ENCODE data around the gene NMNAT2.
"Not testable (repeated sequence)": the region's sequence is repeated elsewhere in the genome, so short reads cannot be mapped to it uniquely, and the experiment has no call there.

NMNAT2 gene

DNA sequence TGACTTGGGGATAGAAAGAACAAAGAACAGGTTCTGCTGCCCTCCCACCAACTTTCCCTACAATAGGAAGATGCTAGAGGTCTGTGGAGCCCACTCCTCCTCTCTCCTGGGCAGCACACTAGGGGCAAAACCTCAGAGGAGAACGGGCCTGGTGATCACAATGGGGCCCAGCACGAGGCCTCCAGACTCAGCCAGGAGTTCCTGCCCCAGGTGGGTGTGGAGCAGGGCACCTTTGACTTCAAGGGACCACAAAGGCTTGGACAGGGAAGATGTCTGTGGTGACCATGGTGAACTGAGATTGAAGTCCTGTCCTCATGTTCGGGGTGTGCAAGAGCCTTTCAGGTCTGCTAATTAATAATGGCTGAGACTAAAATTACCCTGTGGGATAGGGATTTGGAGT, 143.3 kb downstream of the NMNAT2 start:
- TF ChIP-seq, protein P1, sequence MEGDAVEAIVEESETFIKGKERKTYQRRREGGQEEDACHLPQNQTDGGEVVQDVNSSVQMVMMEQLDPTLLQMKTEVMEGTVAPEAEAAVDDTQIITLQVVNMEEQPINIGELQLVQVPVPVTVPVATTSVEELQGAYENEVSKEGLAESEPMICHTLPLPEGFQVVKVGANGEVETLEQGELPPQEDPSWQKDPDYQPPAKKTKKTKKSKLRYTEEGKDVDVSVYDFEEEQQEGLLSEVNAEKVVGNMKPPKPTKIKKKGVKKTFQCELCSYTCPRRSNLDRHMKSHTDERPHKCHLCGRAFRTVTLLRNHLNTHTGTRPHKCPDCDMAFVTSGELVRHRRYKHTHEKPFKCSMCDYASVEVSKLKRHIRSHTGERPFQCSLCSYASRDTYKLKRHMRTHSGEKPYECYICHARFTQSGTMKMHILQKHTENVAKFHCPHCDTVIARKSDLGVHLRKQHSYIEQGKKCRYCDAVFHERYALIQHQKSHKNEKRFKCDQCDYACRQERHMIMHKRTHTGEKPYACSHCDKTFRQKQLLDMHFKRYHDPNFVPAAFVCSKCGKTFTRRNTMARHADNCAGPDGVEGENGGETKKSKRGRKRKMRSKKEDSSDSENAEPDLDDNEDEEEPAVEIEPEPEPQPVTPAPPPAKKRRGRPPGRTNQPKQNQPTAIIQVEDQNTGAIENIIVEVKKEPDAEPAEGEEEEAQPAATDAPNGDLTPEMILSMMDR (conservative IDR thresholded peaks at IDR 0.05; ENCODE audit: low read depth, low read length), result no peak
- H3K9ac ChIP-seq, result no peak overlapping the region
- no peak overlapping the region for H3K4me3 ChIP-seq (IDR thresholded peaks at IDR 0.05; ENCODE audit: insufficient read depth, low read depth, low read length)
- no peaks in the 10 kb centered on the region for H3K36me3 ChIP-seq (ENCODE audit: insufficient read depth)
- no peaks in the 10 kb centered on the region for H3K4me1 ChIP-seq (ENCODE audit: low read depth, poor library complexity, severe bottlenecking)
- H3K4me2 ChIP-seq, result no peak overlapping the region
- H2AFZ ChIP-seq (ENCODE audit: low read depth), result no peak overlapping the region
- H3K79me2 ChIP-seq (ENCODE audit: insufficient read depth, low read depth), result no peaks in the 10 kb centered on the region
- H3K27me3 ChIP-seq (ENCODE audit: insufficient read depth, low read depth), result no peaks in the 10 kb centered on the region
- H4K20me1 ChIP-seq (ENCODE audit: insufficient read depth), result no peaks in the 10 kb centered on the region
- no peak overlapping the region for H3K27ac ChIP-seq

DNA sequence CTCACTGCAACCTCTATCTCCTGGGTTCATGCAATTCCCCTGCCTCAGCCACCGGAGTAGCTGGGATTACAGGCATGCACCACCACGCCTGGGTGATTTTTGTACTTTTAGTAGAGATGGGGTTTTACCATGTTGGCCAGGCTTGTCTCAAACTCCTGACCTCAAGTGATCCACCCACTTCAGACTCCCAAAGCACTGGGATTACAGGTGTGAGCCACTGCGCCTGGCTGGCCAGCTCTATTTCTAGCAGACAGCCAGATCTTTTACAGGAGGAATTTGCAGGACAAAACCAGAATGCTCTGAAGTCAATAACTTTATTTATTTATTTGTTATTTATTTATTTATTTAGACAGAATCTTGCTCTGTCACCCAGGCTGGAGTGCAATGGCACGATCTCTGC, 144.2 kb downstream of the NMNAT2 start:
- H3K27me3 ChIP-seq (ENCODE audit: insufficient read depth, low read depth); H3K4me2 ChIP-seq; H4K20me1 ChIP-seq (ENCODE audit: insufficient read depth); H3K4me1 ChIP-seq (ENCODE audit: low read depth, poor library complexity, severe bottlenecking); H2AFZ ChIP-seq (ENCODE audit: low read depth); H3K9ac ChIP-seq; H3K4me3 ChIP-seq (IDR thresholded peaks at IDR 0.05; ENCODE audit: insufficient read depth, low read depth, low read length); H3K27ac ChIP-seq; H3K36me3 ChIP-seq (ENCODE audit: insufficient read depth); H3K79me2 ChIP-seq (ENCODE audit: insufficient read depth, low read depth): not testable (repeated sequence)

DNA sequence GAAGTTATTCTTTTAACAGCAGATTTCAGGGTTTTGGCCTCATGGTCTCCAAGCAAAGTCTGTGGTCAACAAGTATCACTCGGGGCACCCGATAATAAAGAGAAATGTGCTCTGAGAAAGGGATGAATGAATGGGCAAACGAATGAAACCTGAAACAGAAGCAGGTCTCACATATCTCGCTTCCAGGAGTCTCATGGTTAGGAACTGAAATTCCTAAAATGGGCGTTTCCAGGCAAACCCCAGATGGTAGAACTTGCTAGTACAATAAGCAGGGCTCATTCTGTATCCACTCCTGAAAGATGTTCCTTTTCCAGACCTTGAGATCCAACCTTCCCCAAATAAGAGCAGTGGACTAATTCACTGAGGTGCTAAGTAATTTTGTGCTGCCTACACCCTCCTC, 144.9 kb downstream of the NMNAT2 start:
- H3K27me3 ChIP-seq (ENCODE audit: insufficient read depth, low read depth), result no peaks in the 10 kb centered on the region
- no peaks in the 10 kb centered on the region for H3K4me1 ChIP-seq (ENCODE audit: low read depth, poor library complexity, severe bottlenecking)
- H3K36me3 ChIP-seq (ENCODE audit: insufficient read depth), result no peaks in the 10 kb centered on the region
- H2AFZ ChIP-seq (ENCODE audit: low read depth), result no peak overlapping the region
- H4K20me1 ChIP-seq (ENCODE audit: insufficient read depth), result no peaks in the 10 kb centered on the region
- H3K27ac ChIP-seq, result no peak overlapping the region
- H3K79me2 ChIP-seq (ENCODE audit: insufficient read depth, low read depth), result no peaks in the 10 kb centered on the region
- no peak overlapping the region for H3K4me3 ChIP-seq (IDR thresholded peaks at IDR 0.05; ENCODE audit: insufficient read depth, low read depth, low read length)
- no peak overlapping the region for H3K4me2 ChIP-seq
- H3K9ac ChIP-seq, result no peak overlapping the region
- TF ChIP-seq, protein P1 (conservative IDR thresholded peaks at IDR 0.05; ENCODE audit: low read depth, low read length), result no peak

DNA sequence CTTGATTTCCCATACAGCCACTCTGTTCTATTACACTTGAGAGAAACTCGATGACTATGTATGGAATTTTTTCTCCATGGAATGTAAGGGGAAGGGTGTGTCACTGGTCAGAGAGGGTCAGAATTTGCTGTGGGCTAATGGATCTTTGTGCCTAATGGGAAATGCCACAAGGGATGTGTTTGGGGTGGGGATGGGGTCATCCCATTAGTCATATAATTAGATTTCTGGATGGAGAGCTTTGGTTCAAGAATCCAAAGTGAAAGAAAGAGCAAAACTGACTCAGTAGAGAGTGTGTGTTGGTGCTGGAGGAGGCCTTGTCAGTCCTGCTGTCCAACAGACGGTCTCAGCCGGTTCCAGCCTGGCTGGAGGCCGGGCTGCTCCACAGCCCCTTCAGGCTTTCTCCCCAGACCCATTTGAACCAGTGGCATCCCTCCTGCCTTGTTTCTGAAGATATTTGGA, 145.8 kb downstream of the NMNAT2 start:
- Histone ChIP-seq H2AFZ (ENCODE audit: low read depth) (no peak overlapping the region), H3K36me3 (ENCODE audit: insufficient read depth) (no peaks in the 10 kb centered on the region), H3K27me3 (ENCODE audit: insufficient read depth, low read depth) (no peaks in the 10 kb centered on the region), H3K4me2 (no peak overlapping the region), H3K4me3 (IDR thresholded peaks at IDR 0.05; ENCODE audit: insufficient read depth, low read depth, low read length) (no peak overlapping the region), H3K9ac (no peak overlapping the region), H3K27ac (no peak overlapping the region), H3K4me1 (ENCODE audit: low read depth, poor library complexity, severe bottlenecking) (no peaks in the 10 kb centered on the region), H4K20me1 (ENCODE audit: insufficient read depth) (no peaks in the 10 kb centered on the region), H3K79me2 (ENCODE audit: insufficient read depth, low read depth) (no peaks in the 10 kb centered on the region)
- TF ChIP-seq, protein P1 (conservative IDR thresholded peaks at IDR 0.05; ENCODE audit: low read depth, low read length), result no peak

DNA sequence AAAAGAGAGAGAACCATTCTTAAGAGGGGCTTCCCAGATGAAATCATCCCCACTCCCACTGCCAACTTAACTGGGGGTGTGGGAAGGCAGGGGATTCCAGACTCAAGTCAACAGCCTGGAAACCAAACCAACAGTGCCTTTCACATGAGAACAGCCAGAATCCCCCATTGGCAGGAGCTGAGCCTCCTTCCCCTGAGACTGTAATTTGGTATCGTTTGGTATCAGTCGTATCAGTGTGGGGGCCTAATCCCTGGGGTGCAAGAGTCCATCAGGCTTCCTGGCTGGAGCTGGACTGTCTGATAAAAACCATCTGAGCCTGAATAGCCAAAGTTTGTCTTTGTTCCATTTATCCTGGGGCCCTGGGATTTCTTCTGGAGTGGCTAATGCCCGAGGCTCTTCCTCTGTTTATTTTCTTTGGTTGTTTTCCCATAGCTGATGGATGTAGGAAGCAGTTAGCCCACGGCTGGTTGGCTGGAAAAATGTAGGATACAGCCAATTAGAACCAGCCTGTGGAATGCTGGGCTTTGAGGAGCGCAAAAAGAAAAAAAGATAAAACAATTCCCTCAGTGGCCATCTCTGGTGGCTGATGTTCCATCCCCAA, 147.5 kb downstream of the NMNAT2 start:
- Histone ChIP-seq H3K36me3 (ENCODE audit: insufficient read depth) (no peaks in the 10 kb centered on the region), H4K20me1 (ENCODE audit: insufficient read depth) (no peaks in the 10 kb centered on the region), H2AFZ (ENCODE audit: low read depth) (no peak overlapping the region), H3K4me2 (no peak overlapping the region), H3K27me3 (ENCODE audit: insufficient read depth, low read depth) (no peaks in the 10 kb centered on the region), H3K9ac (no peak overlapping the region), H3K4me3 (IDR thresholded peaks at IDR 0.05; ENCODE audit: insufficient read depth, low read depth, low read length) (no peak overlapping the region), H3K27ac (no peak overlapping the region), H3K79me2 (ENCODE audit: insufficient read depth, low read depth) (no peaks in the 10 kb centered on the region), H3K4me1 (ENCODE audit: low read depth, poor library complexity, severe bottlenecking) (no peaks in the 10 kb centered on the region)
- TF ChIP-seq, protein P1 (conservative IDR thresholded peaks at IDR 0.05; ENCODE audit: low read depth, low read length), result no peak

All from KMS-11 (cell line).